ENCODE data around the gene EXOC2. TPM values are rescaled to one million over a fixed set of nuclear protein-coding genes. Genes with fewer than 3 reads are reported as not detected.
A peak's percentile ranks its signal among the peaks of the same experiment; 100 is the strongest.

Gene EXOC2
- total RNA-seq, 2 experiments from 2014 or later = 22.5 to 24.8 TPM

DNA sequence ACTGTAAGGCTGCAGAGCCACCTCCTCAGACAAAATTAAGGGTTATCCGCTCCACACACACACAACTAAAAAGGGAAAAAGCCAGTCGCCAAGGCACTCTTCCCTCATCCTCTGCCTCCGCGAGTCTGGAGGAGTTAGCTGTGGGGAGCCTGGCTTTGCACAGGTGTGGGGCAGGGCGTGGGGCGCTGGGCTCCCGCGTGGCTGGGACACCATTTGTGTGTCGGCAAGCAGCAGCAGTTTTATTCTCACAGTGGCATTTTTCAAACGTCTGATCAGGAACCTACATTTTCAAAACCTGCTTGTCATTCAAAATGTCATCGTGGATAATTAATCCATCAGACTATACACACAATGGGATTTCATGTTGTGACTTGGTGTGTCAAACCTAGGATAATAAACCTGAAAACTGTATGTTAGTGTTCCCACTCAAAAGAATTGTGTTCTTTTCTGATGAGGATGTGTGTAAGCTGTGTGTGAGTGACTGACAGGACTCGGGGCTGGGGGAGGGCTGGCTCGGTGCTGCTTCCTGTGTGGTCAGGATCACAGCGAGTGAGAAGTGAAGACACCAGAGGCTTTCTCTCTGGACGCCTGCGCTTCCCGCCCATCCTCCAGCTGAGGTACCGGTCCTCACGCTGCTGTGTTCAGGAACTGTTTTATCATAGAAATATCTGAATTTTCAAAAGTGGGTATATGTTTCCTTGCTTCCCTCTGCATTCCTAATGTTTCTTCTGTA is 218.3 kb downstream of the EXOC2 start:
- CTCF ChIA-PET (ENCODE audit: unreplicated experiment) = no interaction called here
- Histone ChIP-seq H3K9me2 (ENCODE audit: insufficient read depth, low read length) (no peaks in the 10 kb centered on the region), H2AFZ (ENCODE audit: low read length) (peak overlapping the region; percentile 73; the same call in 1 of the 2 replicates), H3K9me3 (ENCODE audit: low read length) (no peaks in the 10 kb centered on the region), H3K4me2 (ENCODE audit: low read length) (peak overlapping the region; percentile 69), H3K4me3 (ENCODE audit: low read depth, low read length, poor library complexity, severe bottlenecking) (peak overlapping the region; percentile 33), H3K27ac (ENCODE audit: low read depth, low read length, poor library complexity, severe bottlenecking) (no peak overlapping the region), H3K4me1 (ENCODE audit: insufficient read depth, low read length, poor library complexity, severe bottlenecking) (peaks cover 37% of the 10 kb centered on the region), H3K79me2 (ENCODE audit: insufficient read depth, low read depth, low read length) (no peaks in the 10 kb centered on the region), H4K20me1 (ENCODE audit: insufficient read depth, low read length) (no peaks in the 10 kb centered on the region), H3K36me3 (ENCODE audit: insufficient read depth, low read length) (no peaks in the 10 kb centered on the region)
- POLR2A ChIA-PET = interaction anchor here (1.1 to 1.5 kb wide), 3 partner anchors 12 to 83 kb away, joined by 4 read pairs; partner anchors contain the start of gene IRF4
- peak; percentile 84 for DNase-seq (ENCODE audit: low spot score)
- TF ChIP-seq EZH2phosphoT487 (IDR thresholded peaks at IDR 0.05; ENCODE audit: borderline replicate concordance, low read depth, low read length) = no peak
- TF ChIP-seq, protein P1, sequence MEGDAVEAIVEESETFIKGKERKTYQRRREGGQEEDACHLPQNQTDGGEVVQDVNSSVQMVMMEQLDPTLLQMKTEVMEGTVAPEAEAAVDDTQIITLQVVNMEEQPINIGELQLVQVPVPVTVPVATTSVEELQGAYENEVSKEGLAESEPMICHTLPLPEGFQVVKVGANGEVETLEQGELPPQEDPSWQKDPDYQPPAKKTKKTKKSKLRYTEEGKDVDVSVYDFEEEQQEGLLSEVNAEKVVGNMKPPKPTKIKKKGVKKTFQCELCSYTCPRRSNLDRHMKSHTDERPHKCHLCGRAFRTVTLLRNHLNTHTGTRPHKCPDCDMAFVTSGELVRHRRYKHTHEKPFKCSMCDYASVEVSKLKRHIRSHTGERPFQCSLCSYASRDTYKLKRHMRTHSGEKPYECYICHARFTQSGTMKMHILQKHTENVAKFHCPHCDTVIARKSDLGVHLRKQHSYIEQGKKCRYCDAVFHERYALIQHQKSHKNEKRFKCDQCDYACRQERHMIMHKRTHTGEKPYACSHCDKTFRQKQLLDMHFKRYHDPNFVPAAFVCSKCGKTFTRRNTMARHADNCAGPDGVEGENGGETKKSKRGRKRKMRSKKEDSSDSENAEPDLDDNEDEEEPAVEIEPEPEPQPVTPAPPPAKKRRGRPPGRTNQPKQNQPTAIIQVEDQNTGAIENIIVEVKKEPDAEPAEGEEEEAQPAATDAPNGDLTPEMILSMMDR (conservative IDR thresholded peaks at IDR 0.05; ENCODE audit: low read length) = no peak
- no TSS peak for BruUV-seq (replicated peaks)
- intact Hi-C loops (cut with micrococcal nuclease; ENCODE audit: unreplicated experiment) = no loop called here

DNA sequence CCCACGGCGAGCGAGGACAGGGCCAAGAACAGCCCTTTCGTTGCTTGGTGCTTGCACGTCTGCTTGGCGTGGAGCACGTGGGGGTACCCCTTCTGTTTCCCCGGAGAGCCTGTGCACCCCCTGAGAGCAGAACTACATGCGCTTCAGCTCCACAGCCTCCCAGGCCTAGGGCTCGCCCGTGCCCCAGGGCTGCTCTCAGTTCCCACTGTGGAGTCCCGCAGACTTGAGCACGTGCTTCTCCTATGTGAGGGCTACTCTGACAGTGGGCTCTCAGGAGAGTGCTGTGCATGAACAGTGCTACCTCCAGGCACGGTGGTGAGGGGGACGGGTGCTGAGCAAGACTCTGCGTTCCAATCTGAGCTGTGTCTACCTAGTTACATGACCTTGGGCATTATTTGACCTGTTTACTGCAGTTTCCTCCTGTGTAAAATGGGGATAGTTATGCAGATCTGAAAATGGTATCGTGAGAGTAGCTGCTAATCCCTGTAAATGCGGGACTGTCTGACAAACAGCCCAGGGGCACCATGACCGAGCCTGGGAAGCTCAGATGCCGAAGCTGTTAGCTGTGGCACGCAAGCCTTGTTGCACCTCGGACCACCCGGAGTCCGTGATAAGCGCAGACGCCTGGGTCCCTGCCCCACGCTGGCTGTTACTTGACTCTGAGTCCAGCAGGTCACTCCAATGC is 219.0 kb downstream of the EXOC2 start:
- POLR2A ChIA-PET = interaction anchor here (0.5 to 1.1 kb wide), 2 partner anchors 12 to 33 kb away, joined by 4 to 6 read pairs; no protein-coding TSS in a partner anchor
- CTCF ChIA-PET (ENCODE audit: unreplicated experiment) = no interaction called here
- Histone ChIP-seq H3K4me3 (ENCODE audit: low read depth, low read length, poor library complexity, severe bottlenecking) (no peak overlapping the region), H2AFZ (ENCODE audit: low read length) (peak overlapping the region; percentile 73; the same call in 1 of the 2 replicates), H3K36me3 (ENCODE audit: insufficient read depth, low read length) (no peaks in the 10 kb centered on the region), H3K4me1 (ENCODE audit: insufficient read depth, low read length, poor library complexity, severe bottlenecking) (peaks cover 37% of the 10 kb centered on the region), H3K9me2 (ENCODE audit: insufficient read depth, low read length) (no peaks in the 10 kb centered on the region), H3K9me3 (ENCODE audit: low read length) (no peaks in the 10 kb centered on the region), H3K79me2 (ENCODE audit: insufficient read depth, low read depth, low read length) (no peaks in the 10 kb centered on the region), H4K20me1 (ENCODE audit: insufficient read depth, low read length) (no peaks in the 10 kb centered on the region), H3K4me2 (ENCODE audit: low read length) (peak overlapping the region; percentile 69; the same call in 1 of the 2 replicates), H3K27ac (ENCODE audit: low read depth, low read length, poor library complexity, severe bottlenecking) (no peak overlapping the region)
- DNase-seq (ENCODE audit: low spot score) = no peak
- intact Hi-C loops (cut with micrococcal nuclease; ENCODE audit: unreplicated experiment) = no loop called here
- no TSS peak for BruUV-seq (replicated peaks)
- no peak for TF ChIP-seq EZH2phosphoT487 (IDR thresholded peaks at IDR 0.05; ENCODE audit: borderline replicate concordance, low read depth, low read length)
- TF ChIP-seq, protein P1 (conservative IDR thresholded peaks at IDR 0.05; ENCODE audit: low read length) = no peak

Data from OCI-LY7 (cell line).